Activated CD8-positive, alpha-beta T cell treated with anti-CD3 and anti-CD28 coated beads for 36 hours (primary cell): ENCODE results near the gene CS. TPM values are rescaled to one million over a fixed set of nuclear protein-coding genes. Genes with fewer than 3 reads are reported as not detected.

ENCODE experiments used
- ATAC-seq: fragments of 200-7000 bp; cut with Tn5 transposase; one replicate; pipeline ENCODE4 v1.10.0; 2021; ENCODE audit warnings: mild to moderate bottlenecking, moderate library complexity
- CTCF ChIA-PET: fragments of 350-600 bp; sonication (Branson Sonifier 250); formaldehyde crosslinking; loops from one replicate; lab custom pipeline; 2021; ENCODE audit warnings: antibody characterized with exemption; lab: Charles Lee
- POLR2A ChIA-PET: fragments of 350-600 bp; sonication (Branson Sonifier 250); formaldehyde crosslinking; loops from one replicate; lab custom pipeline; 2021; ENCODE audit warnings: antibody characterized with exemption; lab: Charles Lee
- DNase-seq: peaks from one replicate; pipeline ENCODE4 v3.0.0-alpha.2; 2020
- H3K27ac Mint-ChIP-seq: one replicate; pipeline ENCODE4 v1.8.0; 2021; ENCODE audit warnings: mild to moderate bottlenecking, mixed read lengths
- H3K27me3 Mint-ChIP-seq: one replicate; pipeline ENCODE4 v1.8.0; 2021; ENCODE audit warnings: mixed read lengths
- H3K36me3 Mint-ChIP-seq: one replicate; pipeline ENCODE4 v1.8.0; 2021; ENCODE audit warnings: low read depth, mixed read lengths
- H3K4me1 Mint-ChIP-seq: one replicate; pipeline ENCODE4 v1.8.0; 2021; ENCODE audit warnings: low read depth, mixed read lengths
- H3K4me3 Mint-ChIP-seq: one replicate; pipeline ENCODE4 v1.8.0; 2021; ENCODE audit warnings: mild to moderate bottlenecking, moderate library complexity, mixed read lengths
- H3K9me3 Mint-ChIP-seq: one replicate; pipeline ENCODE4 v1.8.0; 2021; ENCODE audit warnings: mixed read lengths
- CTCF ChIP-seq: fragments of 200-600 bp; IDR thresholded peaks from one replicate; pipeline ENCODE4 v1.8.0; 2022; ENCODE audit warnings: antibody characterized with exemption, mild to moderate bottlenecking
- intact Hi-C: fragments of 100-400 bp; cut with micrococcal nuclease; formaldehyde crosslinking; loops from one replicate; pipeline ENCODE4 v1.10.0; 2022
- total RNA-seq, 2 experiments: library from RNA; stranded (reverse); gene quantifications; one replicate each; pipeline ENCODE4 v1.2.3, GENCODE V29; 2021

The CS gene
- total RNA-seq, 2 experiments from 2014 or later: 292 to 297 TPM

GRCh38 chr12:56299308-56299852, 750 bp downstream of the CS start:
- ChIA-PET POLR2A (interaction anchor here (0.6 to 3.5 kb wide), 16 partner anchors 8 to 440 kb away, joined by 3 to 12 read pairs (median 4); partner anchors contain the start of genes PAN2 and TIMELESS), CTCF (interaction anchor here (1.0 to 2.8 kb wide), 6 partner anchors 9 to 171 kb away, joined by 3 to 10 read pairs (median 3); partner anchors contain the start of genes ESYT1 and SMARCC2)
- no peak for TF ChIP-seq CTCF
- DNase-seq (peak; percentile 38), ATAC-seq (no peak)
- Mint-ChIP-seq H3K27ac (peak overlapping the region; percentile 94), H3K4me3 (peak overlapping the region; percentile 93), H3K4me1 (peaks cover 43% of the 10 kb centered on the region), H3K36me3 (peaks cover 37% of the 10 kb centered on the region), H3K27me3 (no peaks in the 10 kb centered on the region), H3K9me3 (no peaks in the 10 kb centered on the region)
- intact Hi-C loops: no loop called here

DNA sequence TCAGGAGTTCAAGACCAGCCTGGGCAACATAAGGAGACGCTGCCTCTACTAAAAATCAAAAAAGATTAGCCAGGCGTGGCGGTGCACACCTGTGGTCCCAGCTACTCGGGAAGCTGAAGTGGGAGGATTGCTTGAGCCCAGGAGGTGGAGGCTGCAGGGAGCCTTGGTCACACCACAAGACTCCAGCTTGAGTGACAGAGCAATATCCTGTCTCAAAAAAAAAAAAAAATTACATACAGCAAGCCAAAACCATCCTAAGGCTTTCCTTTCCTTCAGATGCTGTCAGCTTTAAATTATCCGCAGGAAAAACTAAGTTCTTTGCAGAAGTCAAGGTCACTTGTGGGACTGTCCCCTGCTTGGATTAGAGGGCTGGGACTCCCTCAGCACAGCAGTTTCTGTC, 1.3 kb downstream of the CS start:
- peak overlapping the region; percentile 94 for H3K27ac Mint-ChIP-seq
- intact Hi-C loops: no loop called here
- CTCF ChIA-PET: interaction anchor here (1.3 to 2.8 kb wide), 7 partner anchors 10 to 165 kb away, joined by 3 to 10 read pairs (median 3); partner anchors contain the start of genes ANKRD52 and SMARCC2
- peak overlapping the region; percentile 93 for H3K4me3 Mint-ChIP-seq
- ATAC-seq: no peak
- no peaks in the 10 kb centered on the region for H3K9me3 Mint-ChIP-seq
- no peaks in the 10 kb centered on the region for H3K27me3 Mint-ChIP-seq
- peaks cover 46% of the 10 kb centered on the region for H3K4me1 Mint-ChIP-seq
- POLR2A ChIA-PET: interaction anchor here (0.8 to 3.5 kb wide), 13 partner anchors 10 to 439 kb away, joined by 3 to 12 read pairs (median 4); partner anchors contain the start of genes SMARCC2 and TIMELESS
- peaks cover 37% of the 10 kb centered on the region for H3K36me3 Mint-ChIP-seq
- no peak for TF ChIP-seq CTCF
- no peak for DNase-seq

- no peak for TF ChIP-seq CTCF
- H3K27me3 Mint-ChIP-seq: no peaks in the 10 kb centered on the region
- no peak for ATAC-seq
Measured at GRCh38 chr12:56297400-56297799, 2.7 kb downstream of the CS start.

DNA sequence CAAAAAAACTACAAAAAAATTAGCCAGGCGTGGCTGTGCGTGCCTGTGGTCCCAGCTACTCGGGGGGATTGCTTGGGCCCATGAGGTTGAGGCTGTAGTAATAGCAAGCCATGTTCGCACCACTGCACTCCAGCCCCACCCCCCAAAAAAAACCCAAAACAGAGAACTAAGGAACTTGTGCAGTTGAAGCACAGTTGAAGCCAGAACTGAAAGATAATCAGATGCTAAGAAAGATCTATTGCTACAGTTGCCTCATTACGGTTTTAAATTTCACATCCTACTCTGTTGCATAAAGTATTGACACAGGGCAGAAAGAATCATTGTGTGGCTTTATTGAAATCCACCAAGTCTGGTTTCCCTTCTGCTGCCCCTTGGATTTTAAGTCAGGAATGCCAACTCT, 3.8 kb downstream of the CS start:
- CTCF ChIA-PET: interaction anchor here (2.2 kb wide), 1 partner anchor 168 kb away, joined by 8 read pairs; no protein-coding TSS in a partner anchor
- intact Hi-C loops: no loop called here
- Mint-ChIP-seq H3K4me1 (peaks cover 56% of the 10 kb centered on the region), H3K9me3 (no peaks in the 10 kb centered on the region), H3K4me3 (no peak overlapping the region), H3K36me3 (peaks cover 34% of the 10 kb centered on the region), H3K27me3 (no peaks in the 10 kb centered on the region), H3K27ac (peak overlapping the region; percentile 38)
- ATAC-seq (no peak), DNase-seq (no peak)
- POLR2A ChIA-PET: interaction anchor here (1.2 kb wide), 1 partner anchor 106 kb away, joined by 3 read pairs; no protein-coding TSS in a partner anchor
- TF ChIP-seq CTCF: no peak

More at GRCh38 chr12:56297400-56297799, 2.7 kb downstream of the CS start:
- peak overlapping the region; percentile 33 for H3K4me3 Mint-ChIP-seq
- peak overlapping the region; percentile 46 for H3K27ac Mint-ChIP-seq
- intact Hi-C loops: no loop called here
- peaks cover 39% of the 10 kb centered on the region for H3K36me3 Mint-ChIP-seq
- ChIA-PET CTCF (interaction anchor here (0.9 to 2.8 kb wide), 5 partner anchors 39 to 167 kb away, joined by 3 to 10 read pairs (median 8); partner anchors contain the start of genes ANKRD52, IL23A and SMARCC2), POLR2A (interaction anchor here (0.5 to 3.5 kb wide), 4 partner anchors 8 to 173 kb away, joined by 3 to 12 read pairs (median 8); no protein-coding TSS in a partner anchor)
- H3K9me3 Mint-ChIP-seq: no peaks in the 10 kb centered on the region
- peaks cover 52% of the 10 kb centered on the region for H3K4me1 Mint-ChIP-seq
- DNase-seq: no peak

DNA sequence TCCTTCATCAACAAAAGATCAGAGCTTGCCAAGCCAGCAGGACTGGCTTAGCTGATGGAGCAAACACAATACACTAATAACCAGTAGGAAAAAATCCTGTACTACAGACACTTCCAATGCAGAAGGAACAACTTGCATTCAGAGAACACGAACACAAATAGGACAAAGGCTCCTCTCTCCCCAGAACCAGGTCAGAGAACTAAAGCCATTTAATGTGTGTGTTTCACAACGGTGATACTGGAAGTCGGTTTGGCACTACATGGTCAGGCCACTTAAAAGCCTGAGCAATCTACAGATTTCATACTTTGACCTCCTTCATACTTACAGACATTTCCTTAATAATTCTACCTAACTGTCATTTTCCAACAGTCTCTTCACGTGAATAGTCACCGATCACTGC, 6.3 kb downstream of the CS start:
- Mint-ChIP-seq H3K27me3 (no peaks in the 10 kb centered on the region), H3K9me3 (no peaks in the 10 kb centered on the region), H3K27ac (no peak overlapping the region), H3K4me3 (no peak overlapping the region), H3K4me1 (peaks cover 52% of the 10 kb centered on the region), H3K36me3 (peaks cover 43% of the 10 kb centered on the region)
- DNase-seq: no peak
- TF ChIP-seq CTCF: no peak
- no peak for ATAC-seq
- intact Hi-C loops: no loop called here
- CTCF ChIA-PET: no interaction called here
- POLR2A ChIA-PET: interaction anchor here (1.0 kb wide), 1 partner anchor 104 kb away, joined by 3 read pairs; the partner anchor contains the start of gene SMARCC2
